Testis (tissue), 3 donors: ENCODE measurements around the gene AKT1. TPM values are rescaled to one million over a fixed set of nuclear protein-coding genes. Genes with fewer than 3 reads are reported as not detected.

ENCODE experiments used
- DNase-seq: peaks from one replicate; pipeline ENCODE4 v3.0.0-alpha.2; 2019
- H3K27ac ChIP-seq, 2 donors: fragments of 200-600 bp; sonication (generic); one replicate each; pipeline ENCODE4 v1.5.1; 2019
- H3K27me3 ChIP-seq: fragments of 200-600 bp; sonication (generic); one replicate; pipeline ENCODE4 v1.5.1; 2019
- H3K36me3 ChIP-seq: fragments of 200-600 bp; sonication (generic); one replicate; pipeline ENCODE4 v1.5.1; 2017; ENCODE audit warnings: low read depth; ENCODE audit errors: missing control alignments
- H3K4me1 ChIP-seq: fragments of 200-600 bp; sonication (generic); one replicate; pipeline ENCODE4 v1.5.1; 2019
- H3K4me3 ChIP-seq, 2 donors: fragments of 200-600 bp; sonication (generic); one replicate each; pipeline ENCODE4 v1.5.1; 2017 to 2019
- H3K9me3 ChIP-seq: fragments of 200-600 bp; sonication (generic); one replicate; pipeline ENCODE4 v1.5.1; 2017
- POLR2A ChIP-seq: fragments of 450-650 bp; IDR thresholded peaks from one replicate; pipeline ENCODE4 v1.6.1; 2017; ENCODE audit warnings: antibody characterized with exemption, mild to moderate bottlenecking, moderate library complexity
- WGBS, 2 donors: methylation state at CpG; one replicate each; pipeline ENCODE4 v1.1.5; 2018; 5-methylcytosine and 5-hydroxymethylcytosine counted together
- intact Hi-C: fragments of 100-400 bp; cut with DNase I; formaldehyde crosslinking; loops from one replicate; pipeline ENCODE4 v1.15.1; 2023; ENCODE audit warnings: low total_unique reads
- polyA plus RNA-seq: library from polyadenylated mRNA; stranded (reverse); fragments of 350-450 nt; fragmentation: Illumina TruSeq; extraction: RNeasy Lipid Tissue Mini Kit (QIAGEN cat#74804); gene quantifications from one replicate; pipeline ENCODE4 v1.2.3, GENCODE V29; 2014; ENCODE audit warnings: low read depth, low replicate concordance; ENCODE audit not compliant: insufficient read depth
- total RNA-seq, 2 donors: library from RNA; depleted of rRNA; stranded (reverse); fragments of >200 nt; gene quantifications; one replicate each; pipeline ENCODE4 v1.2.3, GENCODE V29; 2016
- TF ChIP-seq, protein P1 (sequence below), 3 experiments: fragments of 450-650 bp in 2 of 3; fragments of 200-600 bp in 1 of 3; sonication (generic) in 1 of 3; IDR thresholded peaks; one replicate each; pipeline ENCODE4 v1.5.1; 2016 to 2019; ENCODE audit warnings: antibody characterized with exemption in 3 of 3, mild to moderate bottlenecking in 2 of 3, moderate library complexity in 1 of 3

The AKT1 gene
- total and polyA plus RNA-seq, 3 donors from 2014 or later: 68.2 to 125 (median 106) TPM

DNA sequence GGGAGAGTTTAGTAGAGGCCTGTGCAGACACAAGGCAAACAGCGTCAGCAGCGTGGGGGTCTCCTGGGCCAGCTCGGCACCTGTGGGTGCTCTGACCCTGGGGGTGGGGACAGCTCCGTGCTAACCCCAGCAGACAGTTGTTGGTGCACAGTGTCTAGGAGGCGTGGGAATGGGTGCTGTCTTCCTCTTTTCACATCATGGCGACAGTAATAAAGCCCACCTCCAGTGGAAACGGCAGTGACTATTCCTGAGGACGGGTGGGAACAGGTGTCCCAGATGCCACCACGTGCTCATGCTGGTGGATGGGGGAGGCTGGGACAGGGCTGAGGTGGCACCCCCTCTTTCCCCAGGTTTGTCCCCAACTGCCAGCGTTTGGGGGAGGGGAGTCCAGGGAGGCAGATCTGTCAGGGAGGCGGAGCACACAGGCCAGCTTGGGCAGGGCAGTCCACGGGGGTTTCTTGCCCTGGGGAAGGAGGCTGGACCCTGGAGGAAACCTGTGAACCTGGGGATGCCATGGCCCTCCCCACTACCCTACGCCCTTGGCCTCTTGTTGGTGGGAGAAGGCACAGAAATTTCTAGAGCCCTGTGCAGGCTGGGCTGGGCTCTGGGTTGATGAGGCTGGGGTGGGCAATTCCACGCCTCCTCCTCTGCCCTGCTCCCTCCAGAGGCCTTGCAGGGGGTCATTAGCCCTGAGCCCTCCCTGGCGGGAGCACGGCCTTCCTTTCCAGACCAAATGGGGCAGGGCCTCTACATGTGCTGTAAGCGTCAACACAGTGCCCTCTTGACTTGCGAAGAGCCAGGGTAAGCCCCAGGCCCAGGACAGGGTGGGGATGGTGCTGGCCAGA, 9.2 kb upstream of the AKT1 start:
- Histone ChIP-seq H3K4me1 (peaks cover 15% of the 10 kb centered on the region), H3K4me3 (no peak overlapping the region), H3K9me3 (no peaks in the 10 kb centered on the region), H3K36me3 (no peaks in the 10 kb centered on the region), H3K27ac (no peak overlapping the region), H3K27me3 (no peaks in the 10 kb centered on the region)
- TF ChIP-seq POLR2A: no peak
- TF ChIP-seq, protein P1, sequence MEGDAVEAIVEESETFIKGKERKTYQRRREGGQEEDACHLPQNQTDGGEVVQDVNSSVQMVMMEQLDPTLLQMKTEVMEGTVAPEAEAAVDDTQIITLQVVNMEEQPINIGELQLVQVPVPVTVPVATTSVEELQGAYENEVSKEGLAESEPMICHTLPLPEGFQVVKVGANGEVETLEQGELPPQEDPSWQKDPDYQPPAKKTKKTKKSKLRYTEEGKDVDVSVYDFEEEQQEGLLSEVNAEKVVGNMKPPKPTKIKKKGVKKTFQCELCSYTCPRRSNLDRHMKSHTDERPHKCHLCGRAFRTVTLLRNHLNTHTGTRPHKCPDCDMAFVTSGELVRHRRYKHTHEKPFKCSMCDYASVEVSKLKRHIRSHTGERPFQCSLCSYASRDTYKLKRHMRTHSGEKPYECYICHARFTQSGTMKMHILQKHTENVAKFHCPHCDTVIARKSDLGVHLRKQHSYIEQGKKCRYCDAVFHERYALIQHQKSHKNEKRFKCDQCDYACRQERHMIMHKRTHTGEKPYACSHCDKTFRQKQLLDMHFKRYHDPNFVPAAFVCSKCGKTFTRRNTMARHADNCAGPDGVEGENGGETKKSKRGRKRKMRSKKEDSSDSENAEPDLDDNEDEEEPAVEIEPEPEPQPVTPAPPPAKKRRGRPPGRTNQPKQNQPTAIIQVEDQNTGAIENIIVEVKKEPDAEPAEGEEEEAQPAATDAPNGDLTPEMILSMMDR (IDR thresholded peaks at IDR 0.05): no peak
- WGBS, 2 donors: 87 to 91% methylated on average over 14 to 18 of the region's 18 CpGs
- intact Hi-C loops: no loop called here
- no peak for DNase-seq

DNA sequence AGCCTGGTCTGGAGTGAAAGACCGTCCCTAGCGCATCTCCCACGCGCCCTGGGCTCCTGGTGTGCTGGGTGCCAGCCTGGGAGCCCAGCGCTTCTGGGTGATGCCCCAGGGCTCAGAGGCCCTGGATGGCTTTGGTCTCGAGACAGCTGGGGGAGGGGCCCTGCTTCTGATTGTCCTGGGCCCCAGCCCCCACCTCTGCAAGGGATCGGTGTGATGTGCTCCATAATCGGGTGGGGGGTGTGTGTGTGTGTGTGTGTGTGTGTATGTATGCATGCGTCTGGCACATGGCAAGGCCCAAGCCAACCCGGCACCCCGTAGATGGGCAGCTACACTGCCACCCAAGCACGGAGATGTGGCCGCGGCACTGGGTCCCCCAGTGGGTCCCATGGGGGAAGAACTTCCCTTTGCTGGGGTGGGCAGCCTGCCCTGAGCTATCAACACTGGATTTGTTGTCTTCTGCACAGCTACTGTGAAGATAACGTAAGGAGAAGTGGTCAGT, 8.4 kb upstream of the AKT1 start:
- Histone ChIP-seq H3K27me3 (no peaks in the 10 kb centered on the region), H3K9me3 (no peaks in the 10 kb centered on the region), H3K4me3 (no peak overlapping the region), H3K36me3 (no peaks in the 10 kb centered on the region), H3K4me1 (peaks cover 21% of the 10 kb centered on the region), H3K27ac (no peak overlapping the region)
- intact Hi-C loops: no loop called here
- no peak for DNase-seq
- TF ChIP-seq, protein P1 (IDR thresholded peaks at IDR 0.05): no peak
- TF ChIP-seq POLR2A: no peak
- 81 to 87% methylated on average over 6 to 15 of the region's 15 CpGs for WGBS, 2 donors

DNA sequence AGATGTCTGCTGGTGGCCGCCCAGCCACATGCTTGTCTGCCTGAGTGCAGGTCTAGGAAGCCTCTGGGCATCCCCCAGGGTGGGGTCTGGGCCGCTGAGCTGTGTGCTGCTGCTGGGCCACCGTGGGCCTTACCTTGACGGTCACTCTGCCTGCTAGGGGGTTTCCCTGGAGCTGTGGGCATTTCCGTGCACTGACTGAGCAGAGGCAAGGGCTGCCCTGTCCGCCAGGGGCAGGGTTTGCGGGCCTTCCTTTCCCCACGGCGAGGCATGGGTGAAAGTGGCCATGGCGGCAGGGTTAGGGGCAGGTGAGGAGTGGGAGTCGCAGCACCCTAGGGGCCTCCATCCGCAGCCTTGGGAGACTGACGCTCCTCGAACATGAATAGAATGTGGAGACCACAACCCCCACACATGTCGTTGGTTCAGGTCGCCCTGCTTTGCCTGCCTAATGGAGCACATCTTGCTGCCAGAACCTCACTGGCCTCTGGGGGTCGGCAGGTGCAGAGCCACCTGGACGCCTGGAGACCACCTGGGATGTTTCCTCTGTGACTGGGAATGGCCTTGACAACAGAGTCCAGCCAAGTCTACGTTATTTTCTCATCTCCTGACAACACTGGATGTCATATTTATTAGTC, 7.8 kb upstream of the AKT1 start:
- Histone ChIP-seq H3K27ac (no peak overlapping the region), H3K4me1 (peaks cover 21% of the 10 kb centered on the region), H3K4me3 (no peak overlapping the region), H3K9me3 (no peaks in the 10 kb centered on the region), H3K36me3 (no peaks in the 10 kb centered on the region), H3K27me3 (no peaks in the 10 kb centered on the region)
- intact Hi-C loops: no loop called here
- no peak for TF ChIP-seq POLR2A
- TF ChIP-seq, protein P1 (IDR thresholded peaks at IDR 0.05): no peak
- WGBS, 2 donors: 78 to 86% methylated on average over 4 to 18 of the region's 19 CpGs
- DNase-seq: no peak

DNA sequence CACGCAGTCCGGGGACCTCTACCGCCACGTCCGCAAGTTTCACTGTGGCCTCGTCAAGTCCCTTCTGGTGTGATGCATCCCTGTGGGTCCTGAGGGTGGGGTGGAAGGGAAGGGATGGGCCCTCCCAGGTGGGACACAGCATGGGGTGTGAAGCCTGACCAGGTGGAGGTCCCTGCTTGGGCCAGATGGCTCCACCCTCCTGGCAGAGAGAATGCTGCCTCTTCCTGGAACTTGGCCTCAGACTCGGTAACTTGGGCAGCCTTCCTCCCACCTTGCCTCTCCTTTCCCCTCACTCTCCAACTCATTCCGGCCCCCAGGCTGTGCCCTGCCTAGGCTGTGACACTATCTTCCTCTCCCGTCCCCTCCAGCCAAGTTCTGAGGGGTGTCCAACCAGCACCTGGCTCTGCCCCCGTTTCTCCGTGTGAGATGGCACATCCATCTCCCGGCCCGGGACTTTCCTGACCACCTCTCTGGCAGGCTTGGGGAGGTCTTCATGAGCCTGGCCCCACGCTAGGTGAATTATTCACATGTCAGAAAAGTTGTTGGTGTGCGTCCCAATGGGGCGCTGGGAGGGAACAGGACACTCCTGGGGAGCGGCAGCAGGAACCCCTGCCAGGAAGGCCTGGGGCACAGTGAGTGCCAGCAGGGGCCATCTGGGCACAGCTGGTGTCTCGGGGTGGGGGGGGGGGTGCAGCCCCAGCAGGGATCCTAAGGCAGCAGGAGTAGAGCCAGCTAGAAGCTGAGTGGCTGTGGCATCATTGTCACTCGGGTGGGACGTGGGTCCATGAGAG, 7.0 kb upstream of the AKT1 start:
- Histone ChIP-seq H3K9me3 (no peaks in the 10 kb centered on the region), H3K36me3 (no peaks in the 10 kb centered on the region), H3K4me3 (no peak overlapping the region), H3K4me1 (peaks cover 21% of the 10 kb centered on the region), H3K27ac (no peak overlapping the region), H3K27me3 (no peaks in the 10 kb centered on the region)
- WGBS, 2 donors: 88 to 94% methylated on average over 13 to 20 of the region's 20 CpGs
- DNase-seq: no peak
- TF ChIP-seq, protein P1 (IDR thresholded peaks at IDR 0.05): no peak
- no peak for TF ChIP-seq POLR2A
- intact Hi-C loops: no loop called here
